ENCODE results near the gene NRF1.

Gene NRF1

GRCh38 chr7:129773328-129773731 is 161.8 kb downstream of the NRF1 start:
- DNase-seq = no peak

GRCh38 chr7:129773871-129774270 is 162.4 kb downstream of the NRF1 start:
- no peak for DNase-seq

GRCh38 chr7:129774359-129774758 is 162.8 kb downstream of the NRF1 start:
- no peak for DNase-seq

- DNase-seq = no peak
These were observed 163.6 kb downstream of the NRF1 start for GRCh38 chr7:129774871-129775694.

- DNase-seq = no peak
These were observed 164.3 kb downstream of the NRF1 start for GRCh38 chr7:129775695-129776361.

- no peak for DNase-seq
These were observed 164.8 kb downstream of the NRF1 start for GRCh38 chr7:129776362-129776722.

- no peak for DNase-seq
These were observed 165.8 kb downstream of the NRF1 start for GRCh38 chr7:129777195-129777844.

GRCh38 chr7:129777993-129778769 is 166.7 kb downstream of the NRF1 start:
- no peak for DNase-seq

- DNase-seq = no peak
These were observed 167.5 kb downstream of the NRF1 start for GRCh38 chr7:129778770-129779601.

- DNase-seq = no peak
These were observed 168.2 kb downstream of the NRF1 start for GRCh38 chr7:129779602-129780256.

- DNase-seq = peak; percentile 23 to 25
These were observed 168.9 kb downstream of the NRF1 start for GRCh38 chr7:129780257-129780973.

GRCh38 chr7:129780974-129781927 is 169.7 kb downstream of the NRF1 start:
- no peak for DNase-seq

GRCh38 chr7:129781928-129782817 is 170.7 kb downstream of the NRF1 start:
- no peak for DNase-seq

- no peak for DNase-seq
These were observed 171.5 kb downstream of the NRF1 start for GRCh38 chr7:129782818-129783583.

GRCh38 chr7:129783584-129783919 is 172.0 kb downstream of the NRF1 start:
- no peak for DNase-seq

GRCh38 chr7:129784437-129784782 is 172.9 kb downstream of the NRF1 start:
- DNase-seq = no peak

- DNase-seq = no peak
These were observed 173.5 kb downstream of the NRF1 start for GRCh38 chr7:129784783-129785684.
